ENCODE measurements around the gene GNGT1.
"Not testable (repeated sequence)": the region's sequence is repeated elsewhere in the genome, so short reads cannot be mapped to it uniquely, and the experiment has no call there.

GNGT1 gene

DNA sequence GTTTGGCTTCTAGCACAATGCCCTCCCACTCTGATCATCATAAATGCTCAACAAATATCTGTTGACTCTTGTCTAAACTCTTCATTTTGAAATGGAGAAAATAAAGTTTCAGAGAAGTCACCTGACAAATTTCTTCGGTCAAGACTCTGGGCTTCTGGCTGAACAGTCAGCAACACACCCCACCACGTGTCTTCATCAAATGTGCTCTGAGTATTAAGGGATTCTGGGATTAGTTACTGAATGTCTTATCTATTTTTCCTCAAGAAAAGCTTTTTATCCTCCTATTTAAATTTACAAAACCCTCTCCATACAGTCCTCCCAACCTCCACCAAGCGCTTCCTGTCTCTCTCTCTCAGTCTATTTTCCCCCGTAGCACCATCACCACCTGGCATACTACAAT is 9.9 kb downstream of the GNGT1 start:
- H3K4me1 ChIP-seq (ENCODE audit: control insufficient read depth in 2 of 2, insufficient read depth in 1 of 2, low read depth in 1 of 2, low read length in 2 of 2); H3K4ac ChIP-seq (ENCODE audit: low read length); H3K4me2 ChIP-seq (ENCODE audit: insufficient read depth, low read length, poor library complexity, severe bottlenecking); H2BK120ac ChIP-seq (ENCODE audit: low read depth, low read length); H2BK5ac ChIP-seq (ENCODE audit: low read length); H2AK5ac ChIP-seq (ENCODE audit: low read depth, low read length); H3K79me1 ChIP-seq (ENCODE audit: low read depth, low read length); H3K9ac ChIP-seq (ENCODE audit: low read depth, low read length, poor library complexity); H3K36me3 ChIP-seq (replicated peaks in 1 of 2; ENCODE audit: control insufficient read depth in 2 of 2, insufficient read depth in 2 of 2, low read length in 2 of 2); H3K9me3 ChIP-seq (replicated peaks in 1 of 2; ENCODE audit: control insufficient read depth in 2 of 2, insufficient read depth in 1 of 2, low read depth in 1 of 2, low read length in 2 of 2); H2BK12ac ChIP-seq (ENCODE audit: low read length); H4K91ac ChIP-seq (ENCODE audit: low read depth, low read length, poor library complexity); H3K23ac ChIP-seq (ENCODE audit: low read depth, low read length, poor library complexity); H3K18ac ChIP-seq (ENCODE audit: low read length); H3K14ac ChIP-seq (ENCODE audit: low read length); H4K8ac ChIP-seq (ENCODE audit: low read depth, low read length); H2BK15ac ChIP-seq (ENCODE audit: low read length); DNase-seq (ENCODE audit: low spot score); H3K27me3 ChIP-seq (ENCODE audit: control insufficient read depth in 3 of 3, insufficient read depth in 3 of 3, low read depth in 1 of 3, low read length in 3 of 3); H2AFZ ChIP-seq (ENCODE audit: low read length); H3K4me3 ChIP-seq (ENCODE audit: low read length in 2 of 2); H3K27ac ChIP-seq (replicated peaks; ENCODE audit: low read length): not testable (repeated sequence)
- no CpG with 5 or more reads among the region's 4 CpGs for WGBS, 2 donors (ENCODE audit: extremely low coverage in 2 of 2, insufficient read length in 2 of 2, insufficient replicate concordance in 1 of 2)

DNA sequence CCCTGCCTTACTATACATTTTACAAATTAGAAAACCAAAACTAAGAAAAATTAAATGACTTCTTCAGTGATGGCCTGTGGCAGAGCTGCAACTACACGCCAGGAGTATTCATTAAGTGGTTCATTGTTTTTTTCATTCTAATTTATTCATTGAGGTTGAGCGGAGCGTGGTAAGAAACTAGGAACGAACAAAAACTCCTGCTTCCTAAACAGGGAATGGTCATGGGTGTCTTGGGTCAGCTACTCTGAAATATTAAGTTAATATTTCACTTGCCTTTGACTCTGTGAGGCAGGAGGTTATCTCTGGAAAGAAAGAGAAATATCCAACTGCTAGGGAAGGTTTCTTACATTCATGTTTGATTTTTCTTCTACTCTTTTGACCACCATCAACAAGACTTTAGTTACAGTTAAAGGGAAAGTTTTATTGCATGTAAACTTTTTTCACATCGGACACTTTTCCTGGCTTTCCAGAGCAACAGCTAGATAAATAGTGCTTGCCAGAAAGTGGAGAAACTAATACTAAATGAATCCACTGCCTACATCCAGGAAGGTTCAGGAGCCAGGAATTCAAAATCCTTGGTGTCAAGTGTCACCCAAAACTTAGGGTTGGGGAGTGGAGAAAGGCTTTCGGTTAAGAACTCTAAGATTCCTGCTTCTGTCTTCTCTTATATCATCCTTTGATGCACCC is 14.3 kb downstream of the GNGT1 start:
- Histone ChIP-seq H3K4ac (ENCODE audit: low read length) (no peak overlapping the region), H3K79me1 (ENCODE audit: low read depth, low read length) (no peaks in the 10 kb centered on the region), H4K8ac (ENCODE audit: low read depth, low read length) (no peak overlapping the region), H2BK120ac (ENCODE audit: low read depth, low read length) (no peak overlapping the region), H2BK15ac (ENCODE audit: low read length) (no peak overlapping the region), H3K4me3 (ENCODE audit: low read length in 2 of 2) (peak overlapping the region in 1 of 2 donors; percentile 79), H3K18ac (ENCODE audit: low read length) (no peak overlapping the region), H4K91ac (ENCODE audit: low read depth, low read length, poor library complexity) (no peak overlapping the region), H3K4me2 (ENCODE audit: insufficient read depth, low read length, poor library complexity, severe bottlenecking) (no peak overlapping the region), H2BK5ac (ENCODE audit: low read length) (no peak overlapping the region), H3K14ac (ENCODE audit: low read length) (no peak overlapping the region), H3K9me3 (replicated peaks in 1 of 2; ENCODE audit: control insufficient read depth in 2 of 2, insufficient read depth in 1 of 2, low read depth in 1 of 2, low read length in 2 of 2) (peaks cover 0 to 3% of the 10 kb centered on the region in 2 donors), H2AK5ac (ENCODE audit: low read depth, low read length) (no peak overlapping the region), H2AFZ (ENCODE audit: low read length) (peak overlapping the region; percentile 96), H3K36me3 (replicated peaks in 1 of 2; ENCODE audit: control insufficient read depth in 2 of 2, insufficient read depth in 2 of 2, low read length in 2 of 2) (peaks cover 0 to 18% of the 10 kb centered on the region in 2 donors), H3K27me3 (ENCODE audit: control insufficient read depth in 3 of 3, insufficient read depth in 3 of 3, low read depth in 1 of 3, low read length in 3 of 3) (no peaks in the 10 kb centered on the region), H2BK12ac (ENCODE audit: low read length) (no peak overlapping the region), H3K9ac (ENCODE audit: low read depth, low read length, poor library complexity) (no peak overlapping the region), H3K4me1 (ENCODE audit: control insufficient read depth in 2 of 2, insufficient read depth in 1 of 2, low read depth in 1 of 2, low read length in 2 of 2) (peaks cover 0 to 10% of the 10 kb centered on the region in 2 donors), H3K23ac (ENCODE audit: low read depth, low read length, poor library complexity) (no peak overlapping the region), H3K27ac (replicated peaks; ENCODE audit: low read length) (no peak overlapping the region)
- DNase-seq (ENCODE audit: low spot score): no peak
- no CpG with 5 or more reads among the region's 6 CpGs for WGBS, 2 donors (ENCODE audit: extremely low coverage in 2 of 2, insufficient read length in 2 of 2, insufficient replicate concordance in 1 of 2)

DNA sequence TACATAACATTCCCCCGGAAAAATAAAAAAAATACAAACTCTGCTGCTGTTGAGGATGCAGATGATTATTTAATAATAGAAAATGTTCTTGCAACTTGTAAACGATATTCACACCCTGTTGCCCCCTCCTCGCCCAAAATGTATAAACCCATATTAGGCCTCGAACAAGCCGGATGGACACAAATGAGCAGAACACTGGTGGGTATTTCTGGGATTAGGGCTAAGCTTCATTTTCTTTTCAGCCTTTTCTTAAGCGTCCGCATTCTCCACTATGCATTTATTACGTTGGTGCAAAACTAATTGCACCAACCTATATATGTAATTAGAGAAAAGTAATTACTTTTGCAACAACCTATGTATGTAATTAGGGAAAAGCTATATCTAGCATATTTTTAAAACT is 14.8 kb downstream of the GNGT1 start:
- no peak for DNase-seq (ENCODE audit: low spot score)
- H3K36me3 ChIP-seq (replicated peaks in 1 of 2; ENCODE audit: control insufficient read depth in 2 of 2, insufficient read depth in 2 of 2, low read length in 2 of 2): peaks cover 0 to 23% of the 10 kb centered on the region in 2 donors
- no peak overlapping the region for H3K18ac ChIP-seq (ENCODE audit: low read length)
- no peak overlapping the region for H2BK12ac ChIP-seq (ENCODE audit: low read length)
- H3K4me3 ChIP-seq (ENCODE audit: low read length in 2 of 2): peak overlapping the region in 1 of 2 donors; percentile 79
- H2BK5ac ChIP-seq (ENCODE audit: low read length): no peak overlapping the region
- H3K27me3 ChIP-seq (ENCODE audit: control insufficient read depth in 3 of 3, insufficient read depth in 3 of 3, low read depth in 1 of 3, low read length in 3 of 3): no peaks in the 10 kb centered on the region
- no peaks in the 10 kb centered on the region for H3K79me1 ChIP-seq (ENCODE audit: low read depth, low read length)
- no peak overlapping the region for H4K8ac ChIP-seq (ENCODE audit: low read depth, low read length)
- no peak overlapping the region for H3K23ac ChIP-seq (ENCODE audit: low read depth, low read length, poor library complexity)
- no peak overlapping the region for H3K14ac ChIP-seq (ENCODE audit: low read length)
- H2AFZ ChIP-seq (ENCODE audit: low read length): peak overlapping the region; percentile 96
- H3K4me2 ChIP-seq (ENCODE audit: insufficient read depth, low read length, poor library complexity, severe bottlenecking): no peak overlapping the region
- H2AK5ac ChIP-seq (ENCODE audit: low read depth, low read length): no peak overlapping the region
- no peak overlapping the region for H2BK15ac ChIP-seq (ENCODE audit: low read length)
- no peak overlapping the region for H3K9ac ChIP-seq (ENCODE audit: low read depth, low read length, poor library complexity)
- no peak overlapping the region for H3K27ac ChIP-seq (replicated peaks; ENCODE audit: low read length)
- H4K91ac ChIP-seq (ENCODE audit: low read depth, low read length, poor library complexity): no peak overlapping the region
- peaks cover 0 to 3% of the 10 kb centered on the region in 2 donors for H3K9me3 ChIP-seq (replicated peaks in 1 of 2; ENCODE audit: control insufficient read depth in 2 of 2, insufficient read depth in 1 of 2, low read depth in 1 of 2, low read length in 2 of 2)
- no peak overlapping the region for H3K4ac ChIP-seq (ENCODE audit: low read length)
- peaks cover 0 to 10% of the 10 kb centered on the region in 2 donors for H3K4me1 ChIP-seq (ENCODE audit: control insufficient read depth in 2 of 2, insufficient read depth in 1 of 2, low read depth in 1 of 2, low read length in 2 of 2)
- no CpG with 5 or more reads among the region's 8 CpGs for WGBS, 2 donors (ENCODE audit: extremely low coverage in 2 of 2, insufficient read length in 2 of 2, insufficient replicate concordance in 1 of 2)
- H2BK120ac ChIP-seq (ENCODE audit: low read depth, low read length): no peak overlapping the region

DNA sequence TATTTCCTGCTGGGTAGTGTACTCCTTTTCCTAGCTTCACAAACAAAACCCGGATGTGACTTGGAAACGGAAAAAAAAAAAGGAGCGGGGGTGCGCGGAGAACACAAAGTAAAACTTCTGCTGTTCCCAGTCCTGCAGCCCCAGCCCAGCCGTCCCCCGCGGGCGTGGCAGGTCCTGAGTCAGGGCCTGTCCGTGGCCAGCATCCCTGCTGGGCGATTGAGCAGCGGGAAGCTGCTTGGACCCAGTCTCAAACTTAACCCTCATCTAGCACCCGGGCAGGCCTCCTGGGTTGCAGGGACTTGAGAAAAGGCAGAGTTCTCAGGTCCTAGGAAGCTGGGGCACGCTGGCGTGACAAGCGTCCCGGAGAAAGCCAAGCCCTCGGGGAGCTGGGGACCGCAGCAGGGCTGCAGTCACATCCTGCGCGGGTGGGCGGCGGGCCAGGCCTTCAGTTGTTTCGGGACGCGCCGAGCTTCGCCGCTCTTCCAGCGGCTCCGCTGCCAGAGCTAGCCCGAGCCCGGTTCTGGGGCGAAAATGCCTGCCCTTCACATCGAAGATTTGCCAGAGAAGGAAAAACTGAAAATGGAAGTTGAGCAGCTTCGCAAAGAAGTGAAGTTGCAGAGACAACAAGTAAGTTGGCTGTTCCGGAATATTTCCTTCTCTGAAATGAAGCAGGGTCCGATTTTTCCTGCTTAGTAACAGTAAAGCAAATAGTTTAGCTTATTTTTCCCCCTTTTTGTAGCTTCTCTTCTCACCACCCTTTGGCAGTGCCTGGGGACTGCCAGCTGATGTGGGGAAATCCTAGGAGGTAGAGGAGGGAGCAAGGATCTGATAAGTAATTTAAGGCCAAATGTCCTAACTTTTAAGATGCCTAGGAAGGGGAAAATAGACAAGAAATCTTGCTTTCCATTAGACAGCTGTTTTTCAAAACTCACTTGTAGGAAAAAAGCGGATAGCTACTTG is 15.5 kb downstream of the GNGT1 start, which contains the start of gene GNG11:
Gene GNG11 (plus strand): TSS at position 129 of the 960 bp plus-strand sequence. CDS start 403 bp downstream, at position 532.
- H4K8ac ChIP-seq (ENCODE audit: low read depth, low read length): peak within 1 kb of the TSS; percentile 31
- H2BK12ac ChIP-seq (ENCODE audit: low read length): no peak within 1 kb of the TSS
- H3K79me1 ChIP-seq (ENCODE audit: low read depth, low read length): no peaks in the 10 kb centered on the region
- no peak within 1 kb of the TSS for H3K9ac ChIP-seq (ENCODE audit: low read depth, low read length, poor library complexity)
- H2AFZ ChIP-seq (ENCODE audit: low read length): peak within 1 kb of the TSS; percentile 96
- H2AK5ac ChIP-seq (ENCODE audit: low read depth, low read length): no peak within 1 kb of the TSS
- H3K4me2 ChIP-seq (ENCODE audit: insufficient read depth, low read length, poor library complexity, severe bottlenecking): peak within 1 kb of the TSS; percentile 69
- no peaks in the 10 kb centered on the region for H3K27me3 ChIP-seq (ENCODE audit: control insufficient read depth in 3 of 3, insufficient read depth in 3 of 3, low read depth in 1 of 3, low read length in 3 of 3)
- no peak within 1 kb of the TSS for H3K4ac ChIP-seq (ENCODE audit: low read length)
- H3K4me3 ChIP-seq (ENCODE audit: low read length in 2 of 2): peak within 1 kb of the TSS; percentile 70 to 79
- H3K18ac ChIP-seq (ENCODE audit: low read length): peak within 1 kb of the TSS; percentile 88
- H3K4me1 ChIP-seq (ENCODE audit: control insufficient read depth in 2 of 2, insufficient read depth in 1 of 2, low read depth in 1 of 2, low read length in 2 of 2): peaks cover 0 to 10% of the 10 kb centered on the region in 2 donors
- H3K36me3 ChIP-seq (replicated peaks in 1 of 2; ENCODE audit: control insufficient read depth in 2 of 2, insufficient read depth in 2 of 2, low read length in 2 of 2): peaks cover 0 to 30% of the 10 kb centered on the region in 2 donors
- no peak within 1 kb of the TSS for H3K23ac ChIP-seq (ENCODE audit: low read depth, low read length, poor library complexity)
- H2BK15ac ChIP-seq (ENCODE audit: low read length): peak within 1 kb of the TSS; percentile 49
- H2BK5ac ChIP-seq (ENCODE audit: low read length): no peak within 1 kb of the TSS
- peak within 1 kb of the TSS; percentile 68 for H2BK120ac ChIP-seq (ENCODE audit: low read depth, low read length)
- H3K9me3 ChIP-seq (replicated peaks in 1 of 2; ENCODE audit: control insufficient read depth in 2 of 2, insufficient read depth in 1 of 2, low read depth in 1 of 2, low read length in 2 of 2): peaks cover 0 to 3% of the 10 kb centered on the region in 2 donors
- peak within 1 kb of the TSS; percentile 67 for H3K14ac ChIP-seq (ENCODE audit: low read length)
- no peak within 1 kb of the TSS for H4K91ac ChIP-seq (ENCODE audit: low read depth, low read length, poor library complexity)
- WGBS, 2 donors (ENCODE audit: extremely low coverage in 2 of 2, insufficient read length in 2 of 2, insufficient replicate concordance in 1 of 2): no CpG with 5 or more reads among the region's 39 CpGs
- H3K27ac ChIP-seq (replicated peaks; ENCODE audit: low read length): peak within 1 kb of the TSS; percentile 26
- peak; percentile 49 for DNase-seq (ENCODE audit: low spot score)

All from neuronal stem cell (in vitro differentiated cells).